Activated CD8-positive, alpha-beta memory T cell treated with anti-CD3 and anti-CD28 coated beads for 24 hours (primary cell): ENCODE measurements around the gene CEP68.

Experiments used
- DNase-seq: peaks from one replicate; pipeline ENCODE4 v3.0.0-alpha.2; 2020

Gene CEP68

DNA sequence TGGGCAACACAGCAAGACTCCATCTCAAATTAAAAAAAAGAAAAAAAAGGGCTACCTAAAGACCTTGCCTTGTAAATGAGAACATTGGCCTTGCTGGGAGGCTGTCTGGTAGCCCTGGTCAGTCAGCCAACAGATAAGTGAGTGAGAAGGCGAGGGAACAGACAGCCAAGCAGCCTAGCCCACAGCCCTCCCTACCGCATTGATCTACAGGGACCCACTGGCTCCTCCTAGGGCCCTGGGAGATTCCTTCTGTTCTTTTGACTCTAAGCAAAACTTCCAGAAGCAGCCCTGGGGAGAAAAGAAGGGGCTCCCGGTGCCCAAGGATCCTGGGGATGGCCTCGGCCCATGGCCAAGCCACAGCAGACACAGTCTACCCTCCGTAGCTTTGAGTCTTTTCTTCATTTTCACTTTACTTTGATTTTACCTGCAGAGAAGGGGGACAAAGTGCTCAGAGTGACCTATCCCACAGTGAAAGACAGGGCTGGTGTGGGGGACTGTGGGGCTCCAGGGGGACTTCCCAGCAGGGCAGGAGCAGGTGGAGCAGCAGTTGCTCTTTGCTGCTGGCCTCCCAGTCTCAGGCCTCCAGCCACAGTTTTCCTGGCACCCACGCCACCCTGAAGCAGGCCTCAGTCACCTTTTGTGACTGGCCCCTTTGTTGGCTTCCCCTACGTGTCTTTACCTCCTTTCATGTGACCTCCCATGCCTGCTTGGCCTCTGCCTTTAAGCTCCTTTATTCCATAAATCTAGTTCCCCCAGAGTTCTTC, 5.1 kb downstream of the CEP68 start:
- DNase-seq = no peak

DNA sequence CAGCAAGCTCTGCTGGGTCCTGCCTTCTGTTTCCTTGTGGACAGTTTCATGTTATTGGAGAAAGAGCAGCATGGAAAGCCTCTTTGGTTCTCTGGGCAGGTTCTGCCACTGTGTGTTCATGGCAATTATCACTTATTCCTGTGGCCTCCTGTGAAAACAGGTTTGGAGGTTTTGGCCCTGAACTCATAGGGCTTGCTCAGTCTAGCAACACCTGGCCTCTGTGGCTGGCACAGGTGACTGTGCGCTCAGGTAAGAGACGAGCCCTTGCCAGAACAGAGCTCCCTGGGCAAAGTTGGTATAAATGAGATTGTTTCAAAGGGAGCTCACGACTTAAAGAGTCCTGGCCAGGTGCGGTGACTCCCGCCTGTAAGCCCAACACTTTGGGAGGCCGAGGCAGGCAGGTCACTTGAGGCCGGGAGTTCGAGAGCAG, 5.7 kb downstream of the CEP68 start:
- no peak for DNase-seq

DNA sequence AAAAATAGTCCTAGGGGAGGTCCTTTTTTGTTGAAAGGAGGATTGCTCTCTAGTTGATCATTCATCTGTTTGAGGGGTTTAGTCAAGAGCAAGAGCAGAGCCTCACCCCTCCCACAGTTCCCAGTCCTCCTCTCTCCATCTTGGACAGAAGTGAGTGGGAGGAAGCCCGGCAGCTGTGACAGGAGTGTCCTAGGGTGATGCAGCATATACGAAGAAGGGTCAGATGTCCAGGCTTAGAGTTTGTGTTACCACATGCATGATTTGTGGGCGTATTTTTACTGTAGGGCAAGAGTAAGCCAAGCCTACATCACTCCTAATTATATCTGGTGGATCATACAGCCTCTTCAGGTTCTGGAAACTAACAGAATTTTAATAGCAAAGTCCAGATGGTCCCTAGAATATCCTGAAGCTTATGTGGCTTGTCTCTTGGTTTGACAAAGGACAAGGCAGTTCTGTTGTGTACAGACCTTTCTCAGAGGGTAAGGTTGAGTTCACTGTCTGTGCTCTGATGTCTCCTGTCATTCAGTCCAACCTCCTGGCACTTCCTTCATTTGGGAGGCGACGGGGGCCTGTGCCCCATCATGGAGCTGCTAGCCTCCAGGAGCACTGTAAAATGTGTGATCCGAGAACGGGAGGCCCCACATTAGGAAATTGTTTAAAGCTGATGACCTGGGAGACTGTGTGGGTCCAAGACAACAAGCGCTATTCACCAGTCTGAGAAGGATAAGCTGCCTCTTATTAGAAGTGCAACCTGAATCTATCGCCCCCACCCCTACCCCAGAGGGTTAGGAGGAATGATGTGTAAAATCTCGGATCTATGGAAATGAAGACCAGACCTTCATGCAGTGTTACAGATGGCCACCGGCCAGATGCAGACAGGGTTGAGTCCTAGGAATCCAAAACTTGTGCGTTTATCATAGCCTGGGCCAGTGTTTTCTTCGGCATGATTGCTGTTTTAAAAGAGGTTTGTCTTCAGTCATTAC, 6.9 kb downstream of the CEP68 start:
- peak; percentile 49 for DNase-seq

DNA sequence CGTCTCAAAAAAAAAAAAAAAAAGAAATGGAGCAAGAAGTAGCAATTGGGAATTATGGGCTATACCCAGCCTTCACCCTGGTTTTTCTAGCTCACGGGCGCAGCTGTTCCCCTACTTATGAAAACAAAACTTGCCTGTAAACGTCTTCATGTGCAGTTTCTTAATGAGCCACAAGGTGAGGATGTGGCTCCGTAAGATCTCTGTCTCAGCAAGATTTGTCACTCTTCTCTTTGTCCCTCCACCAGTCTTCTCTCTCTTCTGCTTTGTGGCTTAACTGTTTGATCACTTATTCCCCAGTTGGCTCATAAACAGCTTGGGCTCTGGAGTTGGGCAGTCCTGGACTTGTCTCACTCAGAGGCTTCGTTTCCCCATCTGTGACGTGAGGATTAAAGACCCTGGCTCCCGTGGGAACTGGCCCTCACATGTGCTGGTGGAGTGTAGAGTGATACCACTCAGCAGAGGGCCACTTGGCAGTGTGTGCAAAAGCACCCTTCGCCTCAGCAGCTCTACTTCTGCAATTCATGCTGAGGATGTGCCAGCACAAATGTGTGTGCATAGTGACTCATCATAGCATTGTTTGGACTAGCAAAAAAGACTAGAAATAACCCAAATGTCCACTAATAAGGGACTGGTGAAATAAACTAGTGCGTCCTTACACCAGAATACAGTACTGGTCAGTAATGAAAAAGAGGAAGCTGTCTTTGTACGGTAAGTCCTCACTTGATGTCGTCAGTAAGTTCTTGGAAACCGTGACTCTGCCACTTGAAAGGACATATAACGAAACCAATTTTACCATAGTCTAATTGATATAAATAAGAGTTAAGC, 8.7 kb downstream of the CEP68 start:
- DNase-seq = peak; percentile 70

DNA sequence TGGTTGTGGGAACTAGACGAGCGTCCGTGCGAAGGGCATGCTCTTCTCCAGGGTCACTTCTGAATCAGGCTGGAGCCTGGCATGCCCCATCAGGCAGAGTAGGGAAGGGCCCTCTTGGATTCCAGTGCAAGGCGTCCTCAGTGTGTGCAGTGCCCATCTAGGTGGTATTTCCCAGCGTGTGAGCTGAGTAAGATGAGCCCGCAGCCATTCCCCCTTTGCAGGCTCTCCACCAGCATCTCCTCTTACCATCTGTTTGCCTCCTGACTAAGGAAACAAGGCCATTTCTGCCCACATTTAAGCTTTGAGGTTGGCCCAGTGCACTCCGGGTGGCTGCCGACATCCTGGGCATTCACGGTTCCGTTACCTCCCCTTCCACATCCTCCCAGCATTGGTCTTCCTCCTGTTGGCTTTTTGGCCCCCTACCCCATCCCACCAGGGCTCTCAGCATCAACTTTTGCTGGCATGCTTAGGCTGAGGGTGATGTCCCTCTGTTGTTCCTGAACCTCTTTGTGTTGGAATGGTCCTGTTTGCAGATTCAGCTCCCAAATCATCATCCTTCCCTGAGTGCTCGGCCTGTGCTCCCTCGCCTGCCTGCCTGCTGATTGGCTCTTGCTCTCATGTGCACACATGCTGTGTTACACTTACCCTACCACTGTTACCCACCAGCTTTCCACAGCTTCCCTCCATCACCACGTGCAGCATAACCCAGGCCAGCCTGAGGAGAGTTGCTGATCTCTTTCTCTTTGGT, 11.8 kb downstream of the CEP68 start:
- no peak for DNase-seq

DNA sequence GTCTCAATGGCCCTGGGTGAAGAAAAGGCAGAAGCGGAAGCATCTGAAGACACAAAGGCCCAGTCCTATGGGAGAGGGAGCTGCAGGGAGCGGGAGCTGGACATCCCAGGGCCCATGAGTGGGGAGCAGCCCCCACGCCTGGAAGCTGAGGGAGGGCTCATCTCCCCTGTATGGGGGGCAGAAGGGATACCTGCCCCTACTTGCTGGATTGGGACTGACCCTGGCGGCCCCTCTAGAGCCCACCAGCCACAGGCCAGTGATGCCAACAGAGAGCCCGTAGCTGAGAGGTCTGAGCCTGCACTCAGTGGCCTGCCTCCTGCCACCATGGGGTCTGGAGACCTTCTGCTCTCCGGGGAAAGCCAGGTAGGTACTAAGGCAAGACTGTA, 13.2 kb downstream of the CEP68 start:
- DNase-seq = no peak

DNA sequence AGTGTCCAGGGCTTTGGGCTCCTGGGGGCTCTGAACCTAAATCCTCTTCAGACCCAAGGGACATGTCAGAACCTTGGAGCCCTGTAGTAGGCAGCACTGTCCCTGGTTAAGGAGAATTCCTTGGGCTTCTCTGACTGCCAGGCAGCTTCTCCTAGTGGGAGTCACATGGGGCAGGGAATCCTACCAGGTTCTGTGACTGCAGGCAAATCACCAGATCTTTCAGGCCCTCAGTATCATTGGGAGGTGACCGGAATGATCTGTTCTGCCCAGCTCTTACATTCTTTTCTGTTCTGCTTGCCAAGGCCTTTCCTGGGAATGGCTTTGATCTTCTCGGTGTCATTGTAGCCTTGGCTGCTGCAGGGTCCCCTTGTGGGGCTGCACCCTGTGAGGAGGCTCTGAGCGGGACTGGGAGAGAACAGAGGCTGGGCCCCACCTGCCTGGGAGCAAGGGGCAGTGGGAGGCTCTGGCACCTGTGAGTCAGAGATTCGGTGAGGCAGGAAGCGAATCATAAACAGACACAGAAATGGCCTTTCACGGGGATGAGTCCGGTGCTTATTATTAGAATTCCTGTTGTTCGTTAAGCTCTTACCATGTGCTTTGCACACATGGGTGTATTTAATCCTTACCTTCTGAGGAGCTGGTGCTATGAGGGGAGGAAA, 14.1 kb downstream of the CEP68 start:
- no peak for DNase-seq

DNA sequence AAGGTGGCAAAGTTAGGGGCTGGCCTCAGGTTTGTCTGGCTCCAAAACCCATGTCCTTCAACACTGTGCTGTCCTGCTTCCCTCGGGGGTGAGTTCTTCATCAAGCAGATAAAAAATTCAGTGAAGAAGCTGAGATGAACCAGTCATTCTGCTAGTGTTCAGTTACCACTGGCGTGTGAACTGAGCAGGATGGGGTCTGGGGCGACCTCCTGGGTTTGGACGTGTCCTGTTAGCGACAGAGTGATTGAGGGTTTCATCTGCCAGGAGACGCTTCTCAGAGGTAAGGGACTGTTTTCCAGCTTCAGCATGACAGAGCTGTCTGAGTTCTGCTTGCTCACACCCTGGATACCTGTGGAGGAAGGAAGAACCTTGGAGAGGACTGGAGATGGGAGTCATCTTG, 14.6 kb downstream of the CEP68 start:
- no peak for DNase-seq

DNA sequence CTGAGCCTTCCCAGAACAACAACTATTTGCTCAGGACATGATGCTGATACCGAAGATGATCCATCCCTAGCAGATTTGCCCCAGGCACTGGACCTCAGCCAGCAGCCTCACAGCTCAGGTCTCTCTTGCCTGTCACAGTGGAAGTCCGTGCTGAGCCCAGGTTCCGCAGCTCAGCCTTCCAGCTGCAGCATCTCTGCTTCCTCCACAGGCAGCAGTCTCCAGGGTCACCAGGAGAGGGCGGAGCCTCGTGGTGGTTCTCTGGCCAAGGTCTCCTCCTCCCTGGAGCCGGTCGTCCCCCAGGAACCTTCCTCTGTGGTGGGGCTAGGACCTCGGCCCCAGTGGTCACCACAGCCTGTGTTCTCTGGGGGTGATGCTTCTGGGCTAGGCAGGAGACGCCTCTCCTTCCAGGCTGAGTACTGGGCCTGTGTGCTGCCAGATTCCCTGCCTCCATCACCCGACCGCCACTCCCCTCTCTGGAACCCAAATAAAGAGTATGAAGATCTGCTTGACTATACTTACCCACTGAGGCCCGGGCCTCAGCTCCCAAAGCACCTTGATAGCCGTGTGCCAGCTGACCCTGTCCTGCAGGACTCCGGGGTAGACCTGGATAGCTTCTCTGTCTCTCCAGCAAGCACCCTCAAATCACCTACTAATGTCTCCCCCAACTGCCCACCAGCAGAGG, 15.4 kb downstream of the CEP68 start:
- no peak for DNase-seq

DNA sequence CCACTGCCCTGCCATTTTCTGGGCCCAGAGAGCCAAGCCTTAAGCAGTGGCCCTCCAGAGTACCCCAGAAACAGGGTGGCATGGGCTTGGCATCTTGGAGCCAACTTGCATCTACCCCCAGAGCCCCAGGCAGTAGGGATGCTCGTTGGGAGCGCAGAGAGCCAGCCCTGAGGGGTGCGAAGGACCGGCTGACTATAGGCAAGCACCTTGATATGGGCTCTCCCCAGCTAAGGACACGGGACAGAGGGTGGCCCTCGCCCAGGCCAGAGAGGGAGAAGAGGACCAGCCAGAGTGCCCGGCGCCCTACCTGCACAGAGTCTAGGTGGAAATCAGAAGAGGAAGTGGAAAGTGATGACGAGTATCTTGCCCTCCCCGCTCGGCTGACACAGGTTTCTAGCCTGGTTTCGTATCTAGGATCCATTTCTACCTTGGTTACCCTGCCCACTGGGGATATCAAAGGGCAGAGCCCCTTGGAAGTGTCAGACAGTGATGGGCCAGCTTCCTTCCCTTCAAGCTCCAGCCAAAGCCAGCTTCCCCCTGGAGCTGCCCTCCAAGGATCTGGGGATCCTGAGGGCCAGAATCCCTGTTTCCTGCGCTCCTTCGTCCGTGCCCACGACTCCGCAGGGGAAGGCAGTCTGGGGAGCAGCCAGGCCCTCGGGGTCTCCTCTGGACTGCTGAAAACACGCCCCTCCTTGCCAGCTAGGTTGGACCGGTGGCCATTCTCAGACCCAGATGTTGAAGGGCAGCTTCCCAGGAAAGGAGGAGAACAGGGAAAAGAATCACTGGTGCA, 16.2 kb downstream of the CEP68 start:
- no peak for DNase-seq

DNA sequence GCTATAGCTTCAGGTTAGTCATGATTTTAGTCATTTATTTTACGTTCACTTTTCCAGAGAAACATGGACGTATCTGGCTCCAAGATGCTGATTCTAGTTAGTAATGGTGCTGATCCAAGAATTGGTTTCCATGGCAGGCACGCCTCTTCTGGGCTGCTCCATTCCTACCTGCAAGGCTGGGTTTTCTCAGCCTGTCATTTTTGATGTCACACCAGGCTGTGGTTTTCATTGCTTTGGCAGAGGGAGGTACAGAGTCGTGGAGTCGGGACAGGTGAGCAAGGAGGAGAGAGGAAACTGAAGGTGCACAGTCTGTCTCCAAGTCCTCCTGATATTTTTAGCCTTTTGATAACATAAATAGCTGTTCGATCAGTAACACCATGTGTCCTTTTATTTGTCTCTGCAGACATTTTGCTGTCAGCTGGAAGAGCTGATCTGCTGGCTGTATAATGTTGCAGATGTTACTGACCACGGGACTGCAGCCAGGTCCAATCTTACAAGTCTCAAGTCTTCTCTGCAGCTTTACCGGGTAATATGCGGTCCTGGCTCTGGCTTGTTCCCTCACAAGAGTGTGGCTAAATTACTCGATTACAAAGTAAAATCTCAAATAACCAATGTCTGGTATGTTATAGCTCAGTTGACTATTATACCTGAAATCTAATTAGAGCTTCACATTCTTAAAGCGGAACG, 17.8 kb downstream of the CEP68 start:
- DNase-seq = no peak

DNA sequence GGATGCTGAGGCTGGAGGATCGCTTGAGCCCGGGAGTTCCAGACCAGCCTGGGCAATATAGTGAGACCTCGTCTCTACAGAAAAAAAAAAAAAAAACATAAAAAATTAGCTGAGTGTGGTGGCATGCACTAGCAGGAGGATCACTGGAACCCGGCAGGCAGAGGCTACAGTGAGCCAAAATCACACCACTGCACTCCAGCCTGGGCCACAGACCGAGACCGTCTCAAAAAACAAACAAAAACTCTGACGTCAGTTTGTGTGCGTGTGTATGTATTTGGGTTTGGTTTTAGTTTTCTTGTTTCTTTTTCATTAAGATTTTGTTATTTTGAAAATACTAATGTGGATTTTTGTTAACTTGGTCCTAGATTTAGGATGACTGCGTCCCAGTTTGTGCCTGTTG, 19.0 kb downstream of the CEP68 start:
- DNase-seq = no peak

DNA sequence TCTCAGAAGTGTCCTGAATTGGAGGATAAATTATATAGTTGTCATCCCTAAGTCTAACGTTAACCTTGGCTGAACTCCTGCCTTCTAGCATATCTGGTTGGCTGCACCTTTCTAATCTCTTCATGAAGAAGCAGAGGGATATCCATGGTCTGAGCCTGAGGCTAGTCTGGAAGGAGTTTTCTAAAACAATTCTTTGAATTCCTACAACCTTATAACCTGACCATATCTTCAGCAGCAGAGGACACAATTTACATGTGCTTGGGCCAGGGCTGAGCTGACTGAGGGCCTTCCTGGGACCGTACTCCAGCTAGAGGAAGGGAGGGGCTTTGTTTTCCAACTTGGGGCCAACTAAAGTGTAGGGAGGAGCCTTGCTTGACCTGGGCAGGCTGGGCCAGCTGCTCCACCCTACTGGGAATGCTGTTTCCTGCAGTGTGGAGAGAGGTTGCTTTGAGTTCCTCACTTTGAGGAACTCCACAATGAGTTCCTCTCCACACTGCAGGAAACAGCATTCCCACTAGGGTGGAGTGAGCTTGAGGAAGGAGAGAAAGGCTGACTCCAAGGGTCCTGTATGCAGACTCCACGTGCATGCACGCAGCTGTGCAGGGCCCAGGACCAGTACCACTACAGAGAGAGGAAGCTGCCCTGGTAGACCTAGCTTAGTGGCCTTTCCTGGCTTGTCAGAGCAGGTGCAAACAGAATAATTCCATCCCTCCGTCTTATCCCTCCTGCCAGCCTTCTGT, 19.6 kb downstream of the CEP68 start:
- DNase-seq = no peak

DNA sequence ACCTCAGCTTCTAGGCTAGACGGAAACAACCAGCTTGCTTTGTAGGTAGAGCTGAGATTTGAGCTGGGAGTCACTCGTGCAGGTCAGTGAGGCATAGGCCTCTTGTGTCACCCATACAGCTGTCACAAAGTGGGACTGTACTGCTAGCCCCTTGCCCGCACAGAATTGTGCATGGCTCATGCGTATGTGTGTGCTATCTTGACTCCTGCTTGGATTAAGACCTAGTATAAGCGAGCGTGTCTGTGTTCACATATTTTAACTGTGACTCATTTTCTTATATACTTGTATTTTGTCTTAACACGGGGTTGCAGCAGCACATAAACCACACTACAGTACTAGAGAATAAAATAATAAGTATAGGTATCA, 20.1 kb downstream of the CEP68 start:
- DNase-seq = no peak

DNA sequence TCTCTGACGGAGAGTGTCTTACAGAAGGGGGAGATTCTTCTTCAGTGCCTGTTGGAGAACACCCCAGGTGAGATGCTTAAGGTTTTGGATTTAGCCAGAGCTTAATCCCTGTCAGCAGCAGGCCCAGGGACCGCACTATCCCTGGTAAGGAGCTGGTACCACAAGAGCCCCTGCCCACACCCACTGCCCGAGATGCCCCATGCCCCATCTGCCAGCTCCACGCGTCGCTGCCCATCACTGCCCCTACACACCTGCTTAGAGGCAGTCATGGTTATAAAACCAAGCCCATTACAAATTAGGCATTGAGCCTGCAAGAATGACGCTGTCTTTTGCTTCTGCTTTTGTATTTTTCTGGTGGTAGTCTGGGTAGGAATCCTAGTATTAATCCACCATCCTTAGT, 21.7 kb downstream of the CEP68 start:
- DNase-seq = no peak

DNA sequence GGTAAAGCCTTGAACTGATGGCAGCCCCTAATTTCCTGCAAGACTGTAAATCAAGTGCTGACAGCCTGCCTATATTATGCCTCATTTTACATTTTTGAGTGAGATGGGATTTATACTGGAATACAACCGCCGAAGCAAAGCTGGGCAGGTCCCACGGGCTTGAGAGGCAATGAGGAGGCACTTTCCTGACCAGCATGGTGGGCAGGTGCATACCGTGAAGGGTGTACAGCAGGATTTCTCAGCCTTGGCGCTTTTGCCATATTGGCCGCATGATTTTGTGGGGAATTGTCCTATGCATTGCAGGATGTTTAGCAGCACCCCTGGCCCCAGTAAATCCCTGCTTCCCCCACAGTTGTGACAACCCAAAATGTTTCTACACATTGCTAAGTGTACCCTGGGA, 22.8 kb downstream of the CEP68 start:
- DNase-seq = no peak

DNA sequence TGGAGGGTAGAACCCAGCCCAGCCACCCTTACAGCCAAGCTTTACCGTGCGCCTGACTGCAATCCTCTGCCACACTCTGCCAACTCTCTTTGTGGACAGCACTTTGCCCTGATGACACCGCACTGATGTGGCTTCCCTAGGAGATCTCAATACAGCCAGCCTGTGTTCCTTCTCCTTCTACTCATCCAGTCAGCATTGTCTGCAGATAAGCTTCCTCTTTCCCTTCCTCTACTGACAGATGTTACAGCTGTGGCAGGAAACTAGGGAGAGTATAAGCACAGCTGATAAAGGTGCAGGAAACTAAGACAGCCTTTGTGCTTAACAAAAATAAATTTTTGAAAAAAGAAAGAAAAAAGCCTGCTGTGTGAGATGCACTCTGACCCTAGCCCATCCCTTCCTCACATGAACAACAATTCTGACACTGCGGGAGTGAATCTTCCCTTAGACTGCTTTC, 25.0 kb downstream of the CEP68 start:
- DNase-seq = no peak

DNA sequence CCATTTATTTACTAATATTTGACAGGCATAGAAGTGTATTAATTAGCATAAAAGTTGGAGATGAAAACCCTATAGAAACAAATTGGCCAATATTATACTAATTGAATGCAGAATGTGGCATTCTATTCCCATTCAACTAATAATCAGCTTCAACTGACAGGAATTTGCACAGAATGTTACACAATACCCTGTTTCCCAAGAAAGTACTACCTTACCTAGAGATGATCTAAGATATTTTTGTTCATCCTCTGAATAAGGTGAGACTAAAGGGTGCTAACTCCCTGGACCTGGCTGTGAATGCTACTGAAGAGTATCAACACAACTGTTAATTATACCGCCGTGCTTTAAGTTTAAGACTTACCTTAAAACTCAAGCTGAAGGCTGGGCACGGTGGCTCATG, 28.9 kb downstream of the CEP68 start:
- no peak for DNase-seq

DNA sequence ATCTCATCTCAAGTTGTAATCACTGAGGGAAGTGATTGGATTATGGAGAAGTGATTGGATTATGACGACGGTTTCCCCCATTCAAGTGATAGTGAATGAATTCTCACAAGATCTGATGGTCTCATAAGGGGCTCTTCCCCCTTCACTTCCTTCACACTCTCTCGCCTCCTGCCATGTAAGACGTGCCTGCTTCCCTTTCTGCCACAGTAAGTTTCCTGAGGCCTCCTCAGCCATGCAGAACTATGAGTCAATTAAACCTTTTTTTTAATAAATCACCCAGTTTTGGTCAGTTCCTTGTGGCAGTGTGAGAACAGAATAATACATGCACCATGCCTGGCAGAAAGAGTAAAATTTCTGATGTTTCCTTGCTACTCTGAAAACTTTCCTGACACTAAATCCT, 36.6 kb downstream of the CEP68 start:
- no peak for DNase-seq
